Measurements from ENCODE around the gene CCDC148.
"Not testable (repeated sequence)": the region's sequence is repeated elsewhere in the genome, so short reads cannot be mapped to it uniquely, and the experiment has no call there.

Gene CCDC148

GRCh38 chr2:158477202-158477601 lies 20.6 kb upstream of the CCDC148 start:
- H3K27ac ChIP-seq (ENCODE audit: low read depth, low read length, poor library complexity, severe bottlenecking) = no peak overlapping the region
- no peak overlapping the region for H3K9ac ChIP-seq (ENCODE audit: low read length)
- no peaks in the 10 kb centered on the region for H3K9me2 ChIP-seq (ENCODE audit: low read depth, low read length)
- no peak overlapping the region for H3K4me2 ChIP-seq (ENCODE audit: low read length)
- no peak overlapping the region for H2AFZ ChIP-seq (ENCODE audit: low read length)
- peaks cover 7% of the 10 kb centered on the region for H3K4me1 ChIP-seq (ENCODE audit: insufficient read depth, low read length, severe bottlenecking)
- TF ChIP-seq EZH2 (IDR thresholded peaks at IDR 0.05; ENCODE audit: borderline replicate concordance, low read length) = no peak
- TF ChIP-seq CTCF (IDR thresholded peaks at IDR 0.05; ENCODE audit: low read length) = no peak
- no peaks in the 10 kb centered on the region for H3K36me3 ChIP-seq (ENCODE audit: insufficient read depth, low read length)
- H4K20me1 ChIP-seq (ENCODE audit: insufficient read depth, low read length) = no peaks in the 10 kb centered on the region
- H3K4me3 ChIP-seq (ENCODE audit: low read depth, low read length, poor library complexity, severe bottlenecking) = no peak overlapping the region
- H3K27me3 ChIP-seq (ENCODE audit: insufficient read depth, low read length) = no peaks in the 10 kb centered on the region
- no peaks in the 10 kb centered on the region for H3F3A ChIP-seq (ENCODE audit: insufficient read depth, low read length)
- H3K9me3 ChIP-seq (ENCODE audit: low read length) = no peaks in the 10 kb centered on the region
- no peaks in the 10 kb centered on the region for H3K79me2 ChIP-seq (ENCODE audit: insufficient read depth, low read length)

- H3F3A ChIP-seq (ENCODE audit: insufficient read depth, low read length); H3K9ac ChIP-seq (ENCODE audit: low read length); H4K20me1 ChIP-seq (ENCODE audit: insufficient read depth, low read length); H2AFZ ChIP-seq (ENCODE audit: low read length); H3K79me2 ChIP-seq (ENCODE audit: insufficient read depth, low read length); H3K9me3 ChIP-seq (ENCODE audit: low read length); H3K27ac ChIP-seq (ENCODE audit: low read depth, low read length, poor library complexity, severe bottlenecking); H3K4me2 ChIP-seq (ENCODE audit: low read length); H3K27me3 ChIP-seq (ENCODE audit: insufficient read depth, low read length); H3K9me2 ChIP-seq (ENCODE audit: low read depth, low read length); H3K4me1 ChIP-seq (ENCODE audit: insufficient read depth, low read length, severe bottlenecking); H3K4me3 ChIP-seq (ENCODE audit: low read depth, low read length, poor library complexity, severe bottlenecking); H3K36me3 ChIP-seq (ENCODE audit: insufficient read depth, low read length): not testable (repeated sequence)
These were observed 18.0 kb upstream of the CCDC148 start for GRCh38 chr2:158474526-158475011.

GRCh38 chr2:158473719-158474392 lies 17.3 kb upstream of the CCDC148 start:
- no peaks in the 10 kb centered on the region for H3F3A ChIP-seq (ENCODE audit: insufficient read depth, low read length)
- no peaks in the 10 kb centered on the region for H4K20me1 ChIP-seq (ENCODE audit: insufficient read depth, low read length)
- no peaks in the 10 kb centered on the region for H3K9me3 ChIP-seq (ENCODE audit: low read length)
- H3K36me3 ChIP-seq (ENCODE audit: insufficient read depth, low read length) = no peaks in the 10 kb centered on the region
- TF ChIP-seq EZH2 (IDR thresholded peaks at IDR 0.05; ENCODE audit: borderline replicate concordance, low read length) = no peak
- TF ChIP-seq CTCF (IDR thresholded peaks at IDR 0.05; ENCODE audit: low read length) = peak; percentile 28; the same call in 1 of the 2 replicates
- peaks cover 7% of the 10 kb centered on the region for H3K4me1 ChIP-seq (ENCODE audit: insufficient read depth, low read length, severe bottlenecking)
- no peaks in the 10 kb centered on the region for H3K27me3 ChIP-seq (ENCODE audit: insufficient read depth, low read length)
- H3K9me2 ChIP-seq (ENCODE audit: low read depth, low read length) = no peaks in the 10 kb centered on the region
- H2AFZ ChIP-seq (ENCODE audit: low read length) = no peak overlapping the region
- H3K4me3 ChIP-seq (ENCODE audit: low read depth, low read length, poor library complexity, severe bottlenecking) = no peak overlapping the region
- no peaks in the 10 kb centered on the region for H3K79me2 ChIP-seq (ENCODE audit: insufficient read depth, low read length)
- no peak overlapping the region for H3K9ac ChIP-seq (ENCODE audit: low read length)
- H3K4me2 ChIP-seq (ENCODE audit: low read length) = no peak overlapping the region
- no peak overlapping the region for H3K27ac ChIP-seq (ENCODE audit: low read depth, low read length, poor library complexity, severe bottlenecking)

GRCh38 chr2:158473300-158473699 lies 16.7 kb upstream of the CCDC148 start:
- H3K4me1 ChIP-seq (ENCODE audit: insufficient read depth, low read length, severe bottlenecking); H3K36me3 ChIP-seq (ENCODE audit: insufficient read depth, low read length); H3K9me3 ChIP-seq (ENCODE audit: low read length); H3K27ac ChIP-seq (ENCODE audit: low read depth, low read length, poor library complexity, severe bottlenecking); H3K9ac ChIP-seq (ENCODE audit: low read length); H4K20me1 ChIP-seq (ENCODE audit: insufficient read depth, low read length); H3F3A ChIP-seq (ENCODE audit: insufficient read depth, low read length); H3K4me3 ChIP-seq (ENCODE audit: low read depth, low read length, poor library complexity, severe bottlenecking); H3K27me3 ChIP-seq (ENCODE audit: insufficient read depth, low read length); H3K9me2 ChIP-seq (ENCODE audit: low read depth, low read length); H3K4me2 ChIP-seq (ENCODE audit: low read length); H3K79me2 ChIP-seq (ENCODE audit: insufficient read depth, low read length); H2AFZ ChIP-seq (ENCODE audit: low read length): not testable (repeated sequence)

GRCh38 chr2:158472829-158473228 lies 16.3 kb upstream of the CCDC148 start:
- H3K9me3 ChIP-seq (ENCODE audit: low read length); H2AFZ ChIP-seq (ENCODE audit: low read length); H3K4me1 ChIP-seq (ENCODE audit: insufficient read depth, low read length, severe bottlenecking); H3K9me2 ChIP-seq (ENCODE audit: low read depth, low read length); H3K79me2 ChIP-seq (ENCODE audit: insufficient read depth, low read length); H3K4me3 ChIP-seq (ENCODE audit: low read depth, low read length, poor library complexity, severe bottlenecking); H3K36me3 ChIP-seq (ENCODE audit: insufficient read depth, low read length); H3K4me2 ChIP-seq (ENCODE audit: low read length); H3K27me3 ChIP-seq (ENCODE audit: insufficient read depth, low read length); H3K9ac ChIP-seq (ENCODE audit: low read length); H3K27ac ChIP-seq (ENCODE audit: low read depth, low read length, poor library complexity, severe bottlenecking); H4K20me1 ChIP-seq (ENCODE audit: insufficient read depth, low read length); H3F3A ChIP-seq (ENCODE audit: insufficient read depth, low read length): not testable (repeated sequence)
